Panc1 (cell line): ENCODE measurements around the gene USP11.

Source experiments
- POLR2AphosphoS5 ChIP-seq: IDR thresholded peaks from 2 replicates; pipeline ENCODE4 v1.6.1; 2012; ENCODE audit warnings: mild to moderate bottlenecking, low read depth, low read length, moderate library complexity
- REST ChIP-seq, 2 experiments: IDR thresholded peaks; 2 replicates each; pipeline ENCODE4 v1.6.1; 2011 to 2012; ENCODE audit warnings: low read depth in 2 of 2, control low read depth in 1 of 2, low read length in 1 of 2, mild to moderate bottlenecking in 1 of 2, moderate library complexity in 1 of 2; ENCODE audit not compliant: insufficient read depth in 1 of 2
- SIN3A ChIP-seq: IDR thresholded peaks from 2 replicates; pipeline ENCODE4 v1.6.1; 2012; ENCODE audit warnings: low read depth, mild to moderate bottlenecking, low read length, moderate library complexity, borderline replicate concordance; ENCODE audit not compliant: insufficient read depth
- TF ChIP-seq, protein P1 (sequence below): fragments of 450-650 bp; IDR thresholded peaks from 2 replicates; pipeline ENCODE4 v1.5.1; 2017; ENCODE audit warnings: mild to moderate bottlenecking

DNA sequence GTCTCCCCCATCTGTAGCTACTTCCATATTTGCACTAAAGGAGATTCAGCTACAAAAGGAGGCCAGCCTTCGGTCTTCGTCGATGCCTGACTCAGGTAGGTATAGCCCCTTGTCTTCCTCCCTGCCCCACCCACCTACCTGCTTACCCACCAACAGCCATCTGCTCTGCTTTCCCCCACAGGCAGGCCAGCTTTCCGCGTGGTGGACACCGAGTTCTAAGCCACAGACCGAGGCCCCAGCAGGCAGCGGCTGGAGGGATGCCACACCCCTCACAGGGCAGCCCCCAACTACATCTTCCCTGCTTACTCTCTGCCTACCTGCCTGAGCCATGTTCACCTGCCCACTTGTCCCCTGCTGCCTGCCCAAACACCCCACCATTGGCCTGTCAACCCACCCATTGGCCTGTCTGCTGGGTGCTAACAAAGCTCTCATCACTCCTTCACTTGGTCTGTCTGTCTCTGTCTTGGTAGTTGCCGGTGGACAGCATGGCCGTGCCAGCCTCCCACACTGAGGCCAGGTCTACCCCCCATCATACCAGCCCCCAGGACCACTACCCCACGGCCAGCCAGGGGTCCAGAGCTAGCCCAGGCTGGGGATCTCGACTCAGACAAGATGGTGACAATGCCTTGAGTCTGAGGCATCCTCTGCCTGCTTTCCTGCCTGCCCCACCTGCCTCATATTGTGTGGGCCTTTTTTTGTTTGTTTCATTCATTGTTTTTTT is 4.1 kb upstream of the USP11 start:
- TF ChIP-seq, protein P1, sequence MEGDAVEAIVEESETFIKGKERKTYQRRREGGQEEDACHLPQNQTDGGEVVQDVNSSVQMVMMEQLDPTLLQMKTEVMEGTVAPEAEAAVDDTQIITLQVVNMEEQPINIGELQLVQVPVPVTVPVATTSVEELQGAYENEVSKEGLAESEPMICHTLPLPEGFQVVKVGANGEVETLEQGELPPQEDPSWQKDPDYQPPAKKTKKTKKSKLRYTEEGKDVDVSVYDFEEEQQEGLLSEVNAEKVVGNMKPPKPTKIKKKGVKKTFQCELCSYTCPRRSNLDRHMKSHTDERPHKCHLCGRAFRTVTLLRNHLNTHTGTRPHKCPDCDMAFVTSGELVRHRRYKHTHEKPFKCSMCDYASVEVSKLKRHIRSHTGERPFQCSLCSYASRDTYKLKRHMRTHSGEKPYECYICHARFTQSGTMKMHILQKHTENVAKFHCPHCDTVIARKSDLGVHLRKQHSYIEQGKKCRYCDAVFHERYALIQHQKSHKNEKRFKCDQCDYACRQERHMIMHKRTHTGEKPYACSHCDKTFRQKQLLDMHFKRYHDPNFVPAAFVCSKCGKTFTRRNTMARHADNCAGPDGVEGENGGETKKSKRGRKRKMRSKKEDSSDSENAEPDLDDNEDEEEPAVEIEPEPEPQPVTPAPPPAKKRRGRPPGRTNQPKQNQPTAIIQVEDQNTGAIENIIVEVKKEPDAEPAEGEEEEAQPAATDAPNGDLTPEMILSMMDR: no peak
- TF ChIP-seq REST (IDR thresholded peaks at IDR 0.05; ENCODE audit: insufficient read depth in 1 of 2, low read depth in 2 of 2, low read length in 1 of 2) (no peak), POLR2AphosphoS5 (no peak), SIN3A (no peak)
